ENCODE results near the gene EME1. TPM values are rescaled to one million over a fixed set of nuclear protein-coding genes. Genes with fewer than 3 reads are reported as not detected.
A peak's percentile ranks its signal among the peaks of the same experiment; 100 is the strongest.

Gene EME1
- total and polyA plus RNA-seq, 10 of the 15 experiments (the other 5 are each of a cell fraction or from before 2014, with no cell fraction given): 13.8 to 40.5 (median 22.0) TPM

DNA sequence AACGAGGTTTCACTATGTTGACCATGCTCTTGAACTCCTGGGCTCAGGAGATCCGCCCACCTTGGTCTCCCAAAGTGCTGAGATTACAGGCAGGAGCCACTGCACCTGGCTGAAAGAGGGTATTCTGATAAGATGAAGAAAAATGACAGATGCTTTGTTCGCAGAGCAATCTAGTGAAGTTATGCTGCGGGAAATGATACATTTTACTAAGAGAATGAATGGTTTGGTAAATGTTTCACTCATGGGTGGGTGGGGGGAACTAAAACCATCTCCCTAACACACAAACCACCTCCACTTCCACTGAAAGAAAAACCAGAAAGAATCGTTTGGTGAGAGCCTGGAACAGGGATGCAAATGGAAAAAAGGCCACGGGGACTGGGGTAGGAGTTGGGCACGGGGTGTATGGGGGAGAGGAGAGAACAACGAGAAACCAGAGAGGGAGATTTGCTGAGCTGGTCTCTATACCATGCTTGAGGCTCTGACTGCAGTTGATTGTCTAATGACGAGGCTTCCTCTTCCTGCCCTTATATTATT lies 46.1 kb upstream of the EME1 start (continued):
- TF ChIP-seq, protein P1, sequence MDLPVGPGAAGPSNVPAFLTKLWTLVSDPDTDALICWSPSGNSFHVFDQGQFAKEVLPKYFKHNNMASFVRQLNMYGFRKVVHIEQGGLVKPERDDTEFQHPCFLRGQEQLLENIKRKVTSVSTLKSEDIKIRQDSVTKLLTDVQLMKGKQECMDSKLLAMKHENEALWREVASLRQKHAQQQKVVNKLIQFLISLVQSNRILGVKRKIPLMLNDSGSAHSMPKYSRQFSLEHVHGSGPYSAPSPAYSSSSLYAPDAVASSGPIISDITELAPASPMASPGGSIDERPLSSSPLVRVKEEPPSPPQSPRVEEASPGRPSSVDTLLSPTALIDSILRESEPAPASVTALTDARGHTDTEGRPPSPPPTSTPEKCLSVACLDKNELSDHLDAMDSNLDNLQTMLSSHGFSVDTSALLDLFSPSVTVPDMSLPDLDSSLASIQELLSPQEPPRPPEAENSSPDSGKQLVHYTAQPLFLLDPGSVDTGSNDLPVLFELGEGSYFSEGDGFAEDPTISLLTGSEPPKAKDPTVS (IDR thresholded peaks at IDR 0.05; ENCODE audit: low read depth, low read length): no peak
- TF ChIP-seq SUPT20H (IDR thresholded peaks at IDR 0.05; ENCODE audit: borderline replicate concordance, control insufficient read depth, low read depth, low read length): no peak
- TF ChIP-seq, protein P2, sequence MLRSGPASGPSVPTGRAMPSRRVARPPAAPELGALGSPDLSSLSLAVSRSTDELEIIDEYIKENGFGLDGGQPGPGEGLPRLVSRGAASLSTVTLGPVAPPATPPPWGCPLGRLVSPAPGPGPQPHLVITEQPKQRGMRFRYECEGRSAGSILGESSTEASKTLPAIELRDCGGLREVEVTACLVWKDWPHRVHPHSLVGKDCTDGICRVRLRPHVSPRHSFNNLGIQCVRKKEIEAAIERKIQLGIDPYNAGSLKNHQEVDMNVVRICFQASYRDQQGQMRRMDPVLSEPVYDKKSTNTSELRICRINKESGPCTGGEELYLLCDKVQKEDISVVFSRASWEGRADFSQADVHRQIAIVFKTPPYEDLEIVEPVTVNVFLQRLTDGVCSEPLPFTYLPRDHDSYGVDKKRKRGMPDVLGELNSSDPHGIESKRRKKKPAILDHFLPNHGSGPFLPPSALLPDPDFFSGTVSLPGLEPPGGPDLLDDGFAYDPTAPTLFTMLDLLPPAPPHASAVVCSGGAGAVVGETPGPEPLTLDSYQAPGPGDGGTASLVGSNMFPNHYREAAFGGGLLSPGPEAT (IDR thresholded peaks at IDR 0.05; ENCODE audit: low read depth): peak; percentile 84

DNA sequence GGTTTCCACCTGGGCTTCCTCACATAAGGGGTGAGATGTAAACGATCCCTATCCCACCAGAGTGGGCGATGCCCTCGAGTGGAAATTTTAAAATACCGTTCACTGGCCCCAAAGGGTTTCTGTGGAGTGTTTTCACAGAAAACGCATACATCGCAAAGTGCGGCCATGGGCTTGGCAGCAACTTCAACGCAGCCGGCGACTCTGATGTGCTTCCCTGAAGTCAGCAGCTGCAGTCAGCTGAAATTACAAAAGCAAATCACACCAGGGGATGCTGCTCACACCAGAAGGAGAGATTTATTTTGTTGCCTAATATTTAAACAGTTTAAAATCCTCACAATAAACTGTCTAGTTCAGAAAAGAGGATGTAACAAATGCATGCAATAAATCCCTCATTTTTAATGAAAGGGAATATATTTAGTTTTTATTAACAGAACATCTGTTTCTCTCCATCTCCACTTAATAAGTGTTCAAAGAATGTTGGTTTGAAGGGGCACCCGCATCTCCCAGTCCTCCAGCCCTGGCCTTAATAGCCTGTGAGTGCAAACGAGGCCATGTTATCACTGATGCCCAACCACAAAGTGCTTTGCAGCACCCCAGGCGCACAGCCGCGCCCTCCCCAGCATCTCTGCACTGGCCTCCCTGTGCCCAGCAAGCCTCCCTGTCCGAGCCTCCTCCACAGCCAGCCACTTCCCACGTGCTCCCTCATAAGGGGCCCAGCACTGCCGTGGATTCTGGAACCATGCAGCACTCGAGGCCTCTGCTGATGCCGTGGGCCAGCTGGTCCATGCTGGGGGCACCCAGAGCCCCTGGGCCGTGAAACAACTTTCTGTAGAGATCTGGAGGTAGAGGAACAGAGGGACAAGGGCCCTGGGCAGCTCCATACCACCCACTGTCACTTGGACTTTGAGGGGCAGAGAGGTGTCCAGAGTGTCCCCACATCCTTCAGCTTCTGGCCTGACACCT lies 44.4 kb upstream of the EME1 start:
- BruUV-seq (replicated peaks): no TSS peak
- Histone ChIP-seq H4K20me1 (ENCODE audit: control insufficient read depth, insufficient read depth) (no peaks in the 10 kb centered on the region), H3K36me3 (ENCODE audit: control insufficient read depth in 2 of 2, insufficient read depth in 2 of 2, low read length in 1 of 2) (no peaks in the 10 kb centered on the region), H2AFZ (ENCODE audit: control insufficient read depth, low read depth, low read length) (no peak overlapping the region), H3K4me1 (ENCODE audit: control insufficient read depth, insufficient read depth, low read length) (peaks cover 3% of the 10 kb centered on the region), H3K27me3 (replicated peaks in 1 of 2; ENCODE audit: control insufficient read depth in 2 of 2, insufficient read depth in 2 of 2, low read length in 1 of 2) (no peaks in the 10 kb centered on the region), H3K27ac (ENCODE audit: control insufficient read depth, insufficient read depth) (no peak overlapping the region), H3K9ac (ENCODE audit: control insufficient read depth, insufficient read depth, low read length) (no peak overlapping the region), H3K4me2 (ENCODE audit: control insufficient read depth, insufficient read depth) (no peak overlapping the region), H3K9me3 (replicated peaks; ENCODE audit: control insufficient read depth, insufficient read depth, low read length) (no peaks in the 10 kb centered on the region), H3K4me3 (no peak overlapping the region), H3K79me2 (ENCODE audit: control insufficient read depth, insufficient read depth, low read length) (no peaks in the 10 kb centered on the region)
- intact Hi-C loops (cut with micrococcal nuclease; ENCODE audit: unreplicated experiment) (no loop called here), in situ Hi-C loops (cut with MboI) (no loop called here)
- ChIA-PET CTCF (interaction anchor here (0.7 to 2.0 kb wide), 4 partner anchors 19 to 34 kb away, joined by 3 to 10 read pairs (median 3); no protein-coding TSS in a partner anchor), RAD21 (ENCODE audit: unreplicated experiment) (interaction anchor here (1.0 to 1.6 kb wide), 2 partner anchors 14 to 159 kb away, joined by 3 to 4 read pairs; no protein-coding TSS in a partner anchor), POLR2A (no interaction called here), SMC1A (ENCODE audit: uncharacterized antibody, unreplicated experiment) (interaction anchor here (1.6 to 3.0 kb wide), 3 partner anchors 12 to 20 kb away, joined by 5 to 11 read pairs (median 6); no protein-coding TSS in a partner anchor)
- FAIRE-seq (no peak), ATAC-seq (no peak), DNase-seq (ENCODE audit: low read depth, low spot score) (no peak)
- 53% methylated on average over 21 of the region's 21 CpGs for WGBS (ENCODE audit: insufficient coverage, insufficient replicate concordance, low lambda C conversion rate, missing lambda C conversion rate)
- TF ChIP-seq CBX5 (IDR thresholded peaks at IDR 0.05; ENCODE audit: low read depth) (no peak), FOS (IDR thresholded peaks at IDR 0.05; ENCODE audit: borderline replicate concordance, extremely low read depth, insufficient read length) (no peak), ZNF274 (IDR thresholded peaks at IDR 0.05; ENCODE audit: insufficient read depth, insufficient read length) (no peak), POU2F2 (IDR thresholded peaks at IDR 0.05; ENCODE audit: borderline replicate concordance, low read depth, low read length) (no peak), GABPA (IDR thresholded peaks at IDR 0.05; ENCODE audit: low read depth) (no peak)
- TF ChIP-seq, protein P3, sequence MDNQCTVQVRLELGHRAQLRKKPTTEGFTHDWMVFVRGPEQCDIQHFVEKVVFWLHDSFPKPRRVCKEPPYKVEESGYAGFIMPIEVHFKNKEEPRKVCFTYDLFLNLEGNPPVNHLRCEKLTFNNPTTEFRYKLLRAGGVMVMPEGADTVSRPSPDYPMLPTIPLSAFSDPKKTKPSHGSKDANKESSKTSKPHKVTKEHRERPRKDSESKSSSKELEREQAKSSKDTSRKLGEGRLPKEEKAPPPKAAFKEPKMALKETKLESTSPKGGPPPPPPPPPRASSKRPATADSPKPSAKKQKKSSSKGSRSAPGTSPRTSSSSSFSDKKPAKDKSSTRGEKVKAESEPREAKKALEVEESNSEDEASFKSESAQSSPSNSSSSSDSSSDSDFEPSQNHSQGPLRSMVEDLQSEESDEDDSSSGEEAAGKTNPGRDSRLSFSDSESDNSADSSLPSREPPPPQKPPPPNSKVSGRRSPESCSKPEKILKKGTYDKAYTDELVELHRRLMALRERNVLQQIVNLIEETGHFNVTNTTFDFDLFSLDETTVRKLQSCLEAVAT (IDR thresholded peaks at IDR 0.05): no peak
- TF ChIP-seq, protein P4, sequence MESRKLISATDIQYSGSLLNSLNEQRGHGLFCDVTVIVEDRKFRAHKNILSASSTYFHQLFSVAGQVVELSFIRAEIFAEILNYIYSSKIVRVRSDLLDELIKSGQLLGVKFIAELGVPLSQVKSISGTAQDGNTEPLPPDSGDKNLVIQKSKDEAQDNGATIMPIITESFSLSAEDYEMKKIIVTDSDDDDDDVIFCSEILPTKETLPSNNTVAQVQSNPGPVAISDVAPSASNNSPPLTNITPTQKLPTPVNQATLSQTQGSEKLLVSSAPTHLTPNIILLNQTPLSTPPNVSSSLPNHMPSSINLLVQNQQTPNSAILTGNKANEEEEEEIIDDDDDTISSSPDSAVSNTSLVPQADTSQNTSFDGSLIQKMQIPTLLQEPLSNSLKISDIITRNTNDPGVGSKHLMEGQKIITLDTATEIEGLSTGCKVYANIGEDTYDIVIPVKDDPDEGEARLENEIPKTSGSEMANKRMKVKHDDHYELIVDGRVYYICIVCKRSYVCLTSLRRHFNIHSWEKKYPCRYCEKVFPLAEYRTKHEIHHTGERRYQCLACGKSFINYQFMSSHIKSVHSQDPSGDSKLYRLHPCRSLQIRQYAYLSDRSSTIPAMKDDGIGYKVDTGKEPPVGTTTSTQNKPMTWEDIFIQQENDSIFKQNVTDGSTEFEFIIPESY (IDR thresholded peaks at IDR 0.05): no peak
- TF ChIP-seq, protein P5, sequence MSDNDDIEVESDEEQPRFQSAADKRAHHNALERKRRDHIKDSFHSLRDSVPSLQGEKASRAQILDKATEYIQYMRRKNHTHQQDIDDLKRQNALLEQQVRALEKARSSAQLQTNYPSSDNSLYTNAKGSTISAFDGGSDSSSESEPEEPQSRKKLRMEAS (IDR thresholded peaks at IDR 0.05; ENCODE audit: low read depth, low read length): no peak

Measured in GM12878 (cell line).